Measurements from ENCODE around the gene FRAT1.
"Not testable (repeated sequence)": the region's sequence is repeated elsewhere in the genome, so short reads cannot be mapped to it uniquely, and the experiment has no call there.

The FRAT1 gene

DNA sequence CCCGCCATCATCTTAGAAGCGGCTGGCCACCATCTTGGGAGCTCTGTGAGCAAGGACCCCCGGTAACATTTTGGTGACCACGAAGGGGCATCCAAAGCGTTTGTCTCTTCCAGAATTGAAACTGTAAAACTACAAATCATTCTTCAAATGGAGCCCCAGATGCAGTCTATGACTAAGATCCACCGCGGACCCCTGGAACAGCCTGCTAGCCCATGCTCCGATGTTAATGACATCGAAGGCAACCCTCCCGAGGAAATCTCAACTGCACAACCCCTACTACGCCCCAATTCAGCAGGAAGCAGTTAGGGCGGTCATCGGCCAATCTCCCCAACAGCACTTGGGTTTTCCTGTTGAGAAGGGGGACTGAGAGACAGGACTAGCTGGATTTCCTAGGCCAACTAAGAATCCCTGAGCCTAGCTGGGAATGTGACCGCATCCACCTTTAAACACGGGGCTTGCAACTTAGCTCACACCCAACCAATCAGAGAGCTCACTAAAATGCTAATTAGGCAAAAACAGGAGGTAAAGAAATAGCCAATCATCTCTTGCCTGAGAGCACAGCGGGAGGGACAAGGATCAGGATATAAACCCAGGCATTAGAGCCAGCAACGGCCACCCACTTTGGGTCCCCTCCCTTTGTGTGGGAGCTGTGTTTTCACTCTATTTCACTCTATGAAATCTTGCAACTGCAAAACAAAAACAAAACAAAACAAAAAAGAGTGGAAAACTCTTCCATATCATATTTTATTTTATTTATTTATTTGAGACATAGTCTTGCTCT lies 28.3 kb upstream of the FRAT1 start:
- not testable (repeated sequence) for H3K36me3 ChIP-seq (ENCODE audit: control insufficient read depth in 2 of 2, insufficient read depth in 2 of 2, low read length in 2 of 2); H3K4me1 ChIP-seq (ENCODE audit: control insufficient read depth in 2 of 2, insufficient read depth in 2 of 2, low read length in 2 of 2); H3K27ac ChIP-seq (ENCODE audit: low read depth in 2 of 2, low read length in 2 of 2); H3K9me3 ChIP-seq (ENCODE audit: control insufficient read depth in 2 of 2, low read length in 2 of 2); H3K27me3 ChIP-seq (ENCODE audit: control insufficient read depth in 2 of 2, insufficient read depth in 2 of 2, low read length in 2 of 2)
- H3K4me3 ChIP-seq (ENCODE audit: low read length in 2 of 2): peak overlapping the region; percentile 83 to 98
- H3K9ac ChIP-seq (ENCODE audit: low read depth in 1 of 2, low read length in 2 of 2): peak overlapping the region in 1 of 2 donors; percentile 96

DNA sequence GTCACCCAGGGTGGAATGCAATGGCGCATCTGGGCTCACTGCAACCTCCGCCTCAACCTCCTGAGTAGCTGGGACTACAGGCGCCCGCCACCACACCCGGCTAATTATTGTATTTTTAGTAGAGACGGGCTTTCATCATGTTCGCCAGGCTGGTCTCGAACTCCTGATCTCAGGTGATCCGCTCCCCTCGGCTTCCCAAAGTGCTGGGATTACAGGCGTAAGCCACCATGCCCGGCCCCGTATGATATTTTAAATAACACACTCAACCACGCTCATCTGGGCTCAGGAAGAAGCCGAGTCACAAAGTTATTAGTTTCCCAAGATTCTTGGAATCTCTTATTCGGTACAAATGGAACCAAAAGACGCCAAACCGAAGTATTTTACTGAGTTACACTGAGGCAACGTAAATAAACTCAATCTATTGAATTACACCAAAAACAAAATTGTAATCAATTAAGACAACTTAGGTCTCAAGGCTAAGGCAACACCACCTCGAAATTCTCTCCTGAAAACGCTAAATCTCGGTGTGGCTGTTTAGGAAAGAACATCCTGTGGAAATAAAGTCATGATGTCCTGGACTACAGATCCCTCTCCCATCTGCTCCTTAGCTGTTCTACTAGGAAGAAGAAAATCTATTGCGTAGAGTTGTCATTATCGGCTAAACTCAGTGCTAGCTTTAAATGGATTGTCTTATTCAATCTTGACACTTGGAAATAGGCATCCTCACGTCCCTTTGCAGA lies 27.5 kb upstream of the FRAT1 start:
- peak overlapping the region; percentile 94 to 97 for H3K27ac ChIP-seq (ENCODE audit: low read depth in 2 of 2, low read length in 2 of 2)
- no peaks in the 10 kb centered on the region for H3K9me3 ChIP-seq (ENCODE audit: control insufficient read depth in 2 of 2, low read length in 2 of 2)
- no peaks in the 10 kb centered on the region for H3K27me3 ChIP-seq (ENCODE audit: control insufficient read depth in 2 of 2, insufficient read depth in 2 of 2, low read length in 2 of 2)
- peaks cover 0 to 7% of the 10 kb centered on the region in 2 donors for H3K4me1 ChIP-seq (ENCODE audit: control insufficient read depth in 2 of 2, insufficient read depth in 2 of 2, low read length in 2 of 2)
- H3K9ac ChIP-seq (ENCODE audit: low read depth in 1 of 2, low read length in 2 of 2): peak overlapping the region; percentile 88 to 96
- H3K4me3 ChIP-seq (ENCODE audit: low read length in 2 of 2): peak overlapping the region; percentile 83 to 98
- H3K36me3 ChIP-seq (ENCODE audit: control insufficient read depth in 2 of 2, insufficient read depth in 2 of 2, low read length in 2 of 2): no peaks in the 10 kb centered on the region

DNA sequence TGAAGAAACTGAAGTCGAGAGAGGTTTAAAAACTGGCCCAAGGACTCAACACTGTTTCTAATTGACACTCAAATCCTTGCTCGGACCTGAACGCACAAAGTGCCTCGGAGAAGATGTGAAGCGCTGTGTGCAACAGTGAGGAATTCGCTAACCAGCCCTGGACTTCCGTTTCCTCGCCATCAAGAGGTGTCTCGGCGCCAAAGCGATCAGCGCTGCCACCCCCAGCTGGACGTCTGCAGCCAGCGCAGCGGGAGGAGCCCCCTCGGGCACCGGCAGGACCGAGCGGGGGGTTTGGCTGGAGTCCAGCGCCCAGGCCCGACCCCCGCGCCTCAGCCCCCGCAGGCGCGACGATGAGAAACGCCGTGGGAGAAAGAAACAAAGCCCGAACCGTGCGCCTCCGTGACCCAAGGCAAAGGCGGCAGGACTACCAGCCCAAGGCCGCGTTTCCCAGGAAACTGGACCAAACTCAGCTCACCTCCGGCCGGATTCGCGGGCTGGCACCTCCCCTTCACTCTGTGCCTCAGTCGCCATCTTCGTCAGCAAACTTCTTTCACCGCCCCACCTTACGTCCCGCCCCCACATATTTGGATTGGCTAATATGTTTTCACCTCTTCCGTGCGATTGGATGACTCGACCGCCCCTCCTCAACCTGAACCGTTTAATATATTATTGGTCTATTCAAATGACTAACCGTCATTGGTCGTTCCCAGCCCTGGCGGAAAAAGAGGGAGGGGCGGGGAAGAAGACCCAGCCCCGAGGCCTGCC lies 26.8 kb upstream of the FRAT1 start, which contains the start of gene ARHGAP19:
ARHGAP19 (minus strand) TSS at position 541 of the 765 bp plus-strand sequence; CDS start at position 531, 10 bp downstream.
- Histone ChIP-seq H3K9me3 (ENCODE audit: control insufficient read depth in 2 of 2, low read length in 2 of 2) (no peaks in the 10 kb centered on the region), H3K4me3 (ENCODE audit: low read length in 2 of 2) (peak within 1 kb of the TSS; percentile 83 to 98), H3K27me3 (ENCODE audit: control insufficient read depth in 2 of 2, insufficient read depth in 2 of 2, low read length in 2 of 2) (no peaks in the 10 kb centered on the region), H3K27ac (ENCODE audit: low read depth in 2 of 2, low read length in 2 of 2) (peak within 1 kb of the TSS; percentile 94 to 97), H3K4me1 (ENCODE audit: control insufficient read depth in 2 of 2, insufficient read depth in 2 of 2, low read length in 2 of 2) (peaks cover 0 to 7% of the 10 kb centered on the region in 2 donors), H3K9ac (ENCODE audit: low read depth in 1 of 2, low read length in 2 of 2) (peak within 1 kb of the TSS; percentile 88 to 96), H3K36me3 (ENCODE audit: control insufficient read depth in 2 of 2, insufficient read depth in 2 of 2, low read length in 2 of 2) (no peaks in the 10 kb centered on the region)

DNA sequence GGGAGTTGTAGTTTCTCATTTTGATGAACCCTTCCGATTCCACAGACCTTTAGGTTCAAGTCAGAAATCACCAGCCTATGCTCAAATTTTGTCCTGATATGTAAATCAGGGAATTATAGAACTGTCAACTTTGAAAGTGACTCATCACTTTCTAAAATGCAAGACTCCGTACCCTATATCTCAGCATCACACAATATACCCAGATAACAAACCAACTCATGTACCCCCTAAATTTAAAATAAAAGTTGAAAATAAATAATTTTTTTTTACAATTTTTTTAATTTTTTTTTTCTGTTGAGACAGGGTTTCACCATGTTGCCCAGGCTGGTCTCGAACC lies 26.2 kb upstream of the FRAT1 start:
- H3K9ac ChIP-seq (ENCODE audit: low read depth in 1 of 2, low read length in 2 of 2): no peak overlapping the region
- H3K27ac ChIP-seq (ENCODE audit: low read depth in 2 of 2, low read length in 2 of 2): no peak overlapping the region
- no peaks in the 10 kb centered on the region for H3K36me3 ChIP-seq (ENCODE audit: control insufficient read depth in 2 of 2, insufficient read depth in 2 of 2, low read length in 2 of 2)
- H3K4me1 ChIP-seq (ENCODE audit: control insufficient read depth in 2 of 2, insufficient read depth in 2 of 2, low read length in 2 of 2): peaks cover 0 to 7% of the 10 kb centered on the region in 2 donors
- H3K27me3 ChIP-seq (ENCODE audit: control insufficient read depth in 2 of 2, insufficient read depth in 2 of 2, low read length in 2 of 2): no peaks in the 10 kb centered on the region
- H3K9me3 ChIP-seq (ENCODE audit: control insufficient read depth in 2 of 2, low read length in 2 of 2): no peaks in the 10 kb centered on the region
- H3K4me3 ChIP-seq (ENCODE audit: low read length in 2 of 2): no peak overlapping the region

DNA sequence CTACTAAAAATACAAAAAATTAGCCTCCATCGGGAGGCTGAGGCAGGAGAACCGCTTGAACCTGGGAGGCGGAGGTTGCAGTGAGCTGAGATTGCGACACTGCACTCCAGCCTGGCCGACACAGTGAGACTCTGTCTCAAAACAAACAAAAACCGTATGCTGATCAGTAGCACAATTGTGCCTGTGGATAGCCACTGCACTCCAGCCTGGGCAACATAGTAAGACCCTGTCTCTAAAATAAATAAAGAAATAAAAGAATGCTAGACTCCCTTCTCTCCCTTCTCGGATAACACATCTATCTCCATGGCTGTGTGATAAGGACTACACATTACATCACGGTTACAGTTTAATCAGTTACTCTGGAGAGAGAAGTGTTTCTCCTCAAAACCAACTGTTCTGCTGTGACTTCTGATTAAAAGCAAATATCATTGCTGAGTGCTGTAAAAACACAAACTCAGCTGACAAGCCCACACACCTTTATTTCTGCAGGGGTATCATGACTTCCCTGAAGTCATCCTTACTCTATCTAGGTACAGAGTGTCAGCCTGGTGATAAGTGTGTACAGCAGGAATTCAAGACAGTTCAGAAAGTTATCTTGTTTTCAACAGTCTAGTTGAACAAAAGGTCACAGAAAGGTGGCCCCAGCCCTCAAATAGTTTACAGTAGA lies 21.4 kb upstream of the FRAT1 start:
- H3K27me3 ChIP-seq (ENCODE audit: control insufficient read depth in 2 of 2, insufficient read depth in 2 of 2, low read length in 2 of 2): no peaks in the 10 kb centered on the region
- H3K4me1 ChIP-seq (ENCODE audit: control insufficient read depth in 2 of 2, insufficient read depth in 2 of 2, low read length in 2 of 2): no peaks in the 10 kb centered on the region
- H3K36me3 ChIP-seq (ENCODE audit: control insufficient read depth in 2 of 2, insufficient read depth in 2 of 2, low read length in 2 of 2): no peaks in the 10 kb centered on the region
- H3K9ac ChIP-seq (ENCODE audit: low read depth in 1 of 2, low read length in 2 of 2): no peak overlapping the region
- no peak overlapping the region for H3K27ac ChIP-seq (ENCODE audit: low read depth in 2 of 2, low read length in 2 of 2)
- no peaks in the 10 kb centered on the region for H3K9me3 ChIP-seq (ENCODE audit: control insufficient read depth in 2 of 2, low read length in 2 of 2)
- H3K4me3 ChIP-seq (ENCODE audit: low read length in 2 of 2): no peak overlapping the region

DNA sequence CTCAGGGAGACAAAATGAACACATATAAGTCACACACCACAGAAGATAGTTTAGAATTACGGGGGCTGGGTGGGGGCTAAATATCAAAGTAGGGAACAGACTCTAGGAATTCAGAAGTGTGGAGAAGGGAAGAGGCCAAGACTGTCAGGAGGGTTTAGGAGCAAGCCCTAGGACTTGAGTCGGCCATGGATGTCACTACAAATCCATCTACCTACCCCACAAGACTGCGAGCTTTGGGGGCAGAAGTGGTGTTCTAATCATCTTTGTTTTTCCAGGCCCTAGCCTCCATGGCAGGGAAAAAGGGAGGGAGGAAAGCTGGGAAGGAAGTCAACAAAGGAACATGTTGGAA lies 20.9 kb upstream of the FRAT1 start:
- Histone ChIP-seq H3K9ac (ENCODE audit: low read depth in 1 of 2, low read length in 2 of 2) (no peak overlapping the region), H3K27ac (ENCODE audit: low read depth in 2 of 2, low read length in 2 of 2) (no peak overlapping the region), H3K4me1 (ENCODE audit: control insufficient read depth in 2 of 2, insufficient read depth in 2 of 2, low read length in 2 of 2) (no peaks in the 10 kb centered on the region), H3K36me3 (ENCODE audit: control insufficient read depth in 2 of 2, insufficient read depth in 2 of 2, low read length in 2 of 2) (no peaks in the 10 kb centered on the region), H3K27me3 (ENCODE audit: control insufficient read depth in 2 of 2, insufficient read depth in 2 of 2, low read length in 2 of 2) (no peaks in the 10 kb centered on the region), H3K4me3 (ENCODE audit: low read length in 2 of 2) (no peak overlapping the region), H3K9me3 (ENCODE audit: control insufficient read depth in 2 of 2, low read length in 2 of 2) (no peaks in the 10 kb centered on the region)

DNA sequence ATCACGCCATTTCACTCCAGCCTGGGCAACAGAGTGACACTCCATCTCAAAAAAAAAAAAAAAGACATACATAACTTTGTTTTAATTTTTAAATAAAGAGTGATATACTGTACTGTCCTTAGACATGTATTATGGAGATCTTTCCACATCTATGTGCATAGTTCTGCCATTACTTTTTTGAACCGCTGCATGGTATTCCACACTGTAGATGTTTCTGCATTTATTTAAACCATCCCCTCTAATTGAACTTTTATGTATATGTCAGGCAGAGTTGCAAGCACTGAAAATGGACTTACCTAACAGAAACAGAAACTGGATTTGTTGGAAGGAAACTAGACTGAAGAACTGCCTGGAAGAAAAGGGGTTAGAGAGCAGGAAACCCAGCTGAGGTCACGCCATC lies 18.1 kb upstream of the FRAT1 start:
- H3K4me1 ChIP-seq (ENCODE audit: control insufficient read depth in 2 of 2, insufficient read depth in 2 of 2, low read length in 2 of 2): no peaks in the 10 kb centered on the region
- H3K4me3 ChIP-seq (ENCODE audit: low read length in 2 of 2): no peak overlapping the region
- no peak overlapping the region for H3K27ac ChIP-seq (ENCODE audit: low read depth in 2 of 2, low read length in 2 of 2)
- no peaks in the 10 kb centered on the region for H3K27me3 ChIP-seq (ENCODE audit: control insufficient read depth in 2 of 2, insufficient read depth in 2 of 2, low read length in 2 of 2)
- H3K9me3 ChIP-seq (ENCODE audit: control insufficient read depth in 2 of 2, low read length in 2 of 2): no peaks in the 10 kb centered on the region
- no peak overlapping the region for H3K9ac ChIP-seq (ENCODE audit: low read depth in 1 of 2, low read length in 2 of 2)
- no peaks in the 10 kb centered on the region for H3K36me3 ChIP-seq (ENCODE audit: control insufficient read depth in 2 of 2, insufficient read depth in 2 of 2, low read length in 2 of 2)

DNA sequence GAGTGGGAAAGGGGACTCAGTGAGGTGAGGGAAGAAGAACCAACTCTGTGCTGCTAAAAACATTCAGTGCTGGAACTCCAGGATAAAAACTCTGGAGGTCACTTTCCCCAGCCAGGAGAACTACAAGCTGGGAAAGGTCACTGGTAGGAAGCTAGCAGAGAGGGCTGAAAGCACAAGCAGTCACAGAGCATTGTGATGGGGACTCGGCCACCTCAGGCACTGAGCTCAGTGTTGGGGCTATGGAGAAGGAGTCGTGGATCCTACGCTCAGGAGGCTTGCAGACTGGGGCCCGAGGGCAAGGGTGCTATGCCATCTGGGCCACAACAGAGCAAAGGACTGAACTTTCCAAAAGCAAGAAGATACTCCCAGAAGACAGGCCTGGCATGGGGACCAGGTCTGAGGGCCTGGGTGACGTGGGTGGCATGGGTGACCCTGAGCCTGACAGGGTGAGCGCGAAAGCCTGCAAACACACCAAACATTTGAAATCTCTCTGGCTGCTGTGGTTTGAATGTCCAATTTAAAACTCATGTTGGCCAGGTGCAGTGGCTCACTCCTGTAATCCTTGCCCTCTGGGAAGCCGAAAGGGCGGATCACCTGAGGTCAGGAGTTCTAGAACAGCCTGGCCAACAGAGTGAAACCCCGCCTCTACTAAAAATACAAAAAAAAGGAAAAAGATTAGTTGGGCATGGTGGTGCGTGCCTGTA lies 16.8 kb upstream of the FRAT1 start:
- no peaks in the 10 kb centered on the region for H3K4me1 ChIP-seq (ENCODE audit: control insufficient read depth in 2 of 2, insufficient read depth in 2 of 2, low read length in 2 of 2)
- H3K9ac ChIP-seq (ENCODE audit: low read depth in 1 of 2, low read length in 2 of 2): no peak overlapping the region
- no peaks in the 10 kb centered on the region for H3K27me3 ChIP-seq (ENCODE audit: control insufficient read depth in 2 of 2, insufficient read depth in 2 of 2, low read length in 2 of 2)
- H3K9me3 ChIP-seq (ENCODE audit: control insufficient read depth in 2 of 2, low read length in 2 of 2): no peaks in the 10 kb centered on the region
- no peak overlapping the region for H3K4me3 ChIP-seq (ENCODE audit: low read length in 2 of 2)
- H3K36me3 ChIP-seq (ENCODE audit: control insufficient read depth in 2 of 2, insufficient read depth in 2 of 2, low read length in 2 of 2): no peaks in the 10 kb centered on the region
- no peak overlapping the region for H3K27ac ChIP-seq (ENCODE audit: low read depth in 2 of 2, low read length in 2 of 2)

DNA sequence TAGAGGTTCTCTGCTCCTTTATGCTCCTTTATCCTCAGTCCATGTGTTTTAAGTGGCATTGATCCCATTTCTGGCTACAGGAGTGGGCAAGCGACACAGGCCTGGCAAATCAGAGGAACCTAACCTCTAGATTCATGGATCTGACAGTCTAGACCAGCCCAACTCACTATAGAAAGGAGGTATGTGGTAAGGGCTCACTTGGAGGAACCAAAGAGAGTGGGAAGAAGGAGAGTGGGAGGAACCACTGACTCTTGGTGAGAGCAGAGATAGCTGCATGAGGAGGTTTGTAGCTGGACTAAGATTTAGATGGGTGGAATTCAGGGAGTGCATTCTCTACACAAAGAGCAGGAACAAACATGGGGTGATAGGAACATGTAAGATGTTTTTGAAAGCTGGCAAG lies 11.6 kb upstream of the FRAT1 start:
- Histone ChIP-seq H3K9me3 (ENCODE audit: control insufficient read depth in 2 of 2, low read length in 2 of 2) (no peaks in the 10 kb centered on the region), H3K4me1 (ENCODE audit: control insufficient read depth in 2 of 2, insufficient read depth in 2 of 2, low read length in 2 of 2) (no peaks in the 10 kb centered on the region)

More for the DNA sequence above, 11.6 kb upstream of the FRAT1 start:
- Histone ChIP-seq H3K36me3 (ENCODE audit: control insufficient read depth in 2 of 2, insufficient read depth in 2 of 2, low read length in 2 of 2) (no peaks in the 10 kb centered on the region), H3K27me3 (ENCODE audit: control insufficient read depth in 2 of 2, insufficient read depth in 2 of 2, low read length in 2 of 2) (no peaks in the 10 kb centered on the region), H3K27ac (ENCODE audit: low read depth in 2 of 2, low read length in 2 of 2) (no peak overlapping the region), H3K9ac (ENCODE audit: low read depth in 1 of 2, low read length in 2 of 2) (no peak overlapping the region), H3K4me3 (ENCODE audit: low read length in 2 of 2) (no peak overlapping the region)

Data from mucosa of rectum (tissue), 2 donors.